SJSA1 (cell line): ENCODE data around the gene PEMT. TPM values are rescaled to one million over a fixed set of nuclear protein-coding genes. Genes with fewer than 3 reads are reported as not detected.

Experiments
- DNase-seq, 2 experiments: peaks; one replicate each; pipeline ENCODE4 v3.0.0-alpha.2; 2015 to 2020; ENCODE audit warnings: low spot score in 2 of 2, low read depth in 1 of 2
- H3K27ac ChIP-seq: fragments of 250-450 bp; sonication (Bioruptor Pico); 2 replicates; pipeline ENCODE4 v1.5.1; 2020; ENCODE audit warnings: mild to moderate bottlenecking, moderate library complexity
- H3K27me3 ChIP-seq: fragments of 250-450 bp; sonication (Bioruptor Pico); replicated peaks from 2 replicates; pipeline ENCODE4 v1.5.1; 2020; ENCODE audit warnings: mild to moderate bottlenecking, moderate library complexity
- H3K36me3 ChIP-seq: fragments of 250-450 bp; sonication (Bioruptor Pico); 2 replicates; pipeline ENCODE4 v1.5.1; 2020; ENCODE audit warnings: mild to moderate bottlenecking
- H3K4me1 ChIP-seq: fragments of 250-450 bp; sonication (Bioruptor Pico); replicated peaks from 2 replicates; pipeline ENCODE4 v1.6.1; 2021; ENCODE audit warnings: mild to moderate bottlenecking
- H3K4me3 ChIP-seq: fragments of 250-450 bp; sonication (Bioruptor Pico); 2 replicates; pipeline ENCODE4 v1.5.1; 2020; ENCODE audit warnings: mild to moderate bottlenecking
- H3K9me3 ChIP-seq: fragments of 250-450 bp; sonication (Bioruptor Pico); replicated peaks from 2 replicates; pipeline ENCODE4 v1.5.1; 2020; ENCODE audit warnings: mild to moderate bottlenecking
- total RNA-seq: library from RNA; depleted of rRNA; stranded (reverse); fragments of >200 nt; shearing (Covaris generic); gene quantifications from 2 replicates; pipeline ENCODE4 v1.2.3, GENCODE V29; 2014

PEMT gene
- total RNA-seq, 1 experiment from 2014 or later = 49.2 TPM

- Histone ChIP-seq H3K36me3 (no peaks in the 10 kb centered on the region), H3K27me3 (no peaks in the 10 kb centered on the region), H3K4me3 (peak overlapping the region; percentile 63), H3K4me1 (peaks cover 17% of the 10 kb centered on the region), H3K27ac (peak overlapping the region; percentile 65), H3K9me3 (no peaks in the 10 kb centered on the region)
- DNase-seq = no peak
These were observed 589 bp downstream of the PEMT start for GRCh38 chr17:17590883-17591354.

- no peak for DNase-seq
- Histone ChIP-seq H3K27me3 (no peaks in the 10 kb centered on the region), H3K27ac (no peak overlapping the region), H3K9me3 (no peaks in the 10 kb centered on the region), H3K4me1 (peaks cover 17% of the 10 kb centered on the region), H3K4me3 (peak overlapping the region; percentile 63), H3K36me3 (no peaks in the 10 kb centered on the region)
These were observed 1.3 kb downstream of the PEMT start for GRCh38 chr17:17590141-17590751.

GRCh38 chr17:17587614-17588337 lies 3.7 kb downstream of the PEMT start:
- Histone ChIP-seq H3K4me1 (peaks cover 14% of the 10 kb centered on the region), H3K27me3 (no peaks in the 10 kb centered on the region), H3K4me3 (no peak overlapping the region), H3K9me3 (no peaks in the 10 kb centered on the region), H3K36me3 (no peaks in the 10 kb centered on the region), H3K27ac (no peak overlapping the region)
- no peak for DNase-seq

GRCh38 chr17:17582372-17582771 lies 9.1 kb downstream of the PEMT start:
- no peak for DNase-seq
- H3K4me3 ChIP-seq = no peak overlapping the region
- H3K36me3 ChIP-seq = no peaks in the 10 kb centered on the region
- H3K9me3 ChIP-seq = no peaks in the 10 kb centered on the region
- H3K27ac ChIP-seq = no peak overlapping the region
- no peaks in the 10 kb centered on the region for H3K27me3 ChIP-seq
- H3K4me1 ChIP-seq = no peaks in the 10 kb centered on the region

GRCh38 chr17:17581509-17581908 lies 10.0 kb downstream of the PEMT start:
- H3K27ac ChIP-seq = no peak overlapping the region
- H3K9me3 ChIP-seq = no peaks in the 10 kb centered on the region
- no peaks in the 10 kb centered on the region for H3K36me3 ChIP-seq
- H3K4me1 ChIP-seq = no peaks in the 10 kb centered on the region
- H3K27me3 ChIP-seq = no peaks in the 10 kb centered on the region
- no peak for DNase-seq
- H3K4me3 ChIP-seq = no peak overlapping the region

GRCh38 chr17:17580662-17581470 lies 10.6 kb downstream of the PEMT start:
- Histone ChIP-seq H3K36me3 (no peaks in the 10 kb centered on the region), H3K27ac (no peak overlapping the region), H3K4me3 (no peak overlapping the region), H3K4me1 (no peaks in the 10 kb centered on the region), H3K9me3 (no peaks in the 10 kb centered on the region), H3K27me3 (no peaks in the 10 kb centered on the region)
- DNase-seq = no peak

- no peak for DNase-seq
- Histone ChIP-seq H3K4me3 (no peak overlapping the region), H3K27me3 (no peaks in the 10 kb centered on the region), H3K9me3 (no peaks in the 10 kb centered on the region), H3K4me1 (no peaks in the 10 kb centered on the region), H3K36me3 (no peaks in the 10 kb centered on the region), H3K27ac (no peak overlapping the region)
These were observed 11.8 kb downstream of the PEMT start for GRCh38 chr17:17579691-17580090.

- H3K27me3 ChIP-seq = no peaks in the 10 kb centered on the region
- DNase-seq = no peak
- no peak overlapping the region for H3K4me3 ChIP-seq
- no peaks in the 10 kb centered on the region for H3K36me3 ChIP-seq
- no peaks in the 10 kb centered on the region for H3K9me3 ChIP-seq
- H3K27ac ChIP-seq = no peak overlapping the region
- H3K4me1 ChIP-seq = no peaks in the 10 kb centered on the region
These were observed 14.1 kb downstream of the PEMT start for GRCh38 chr17:17577373-17577772.

- H3K36me3 ChIP-seq = no peaks in the 10 kb centered on the region
- H3K27ac ChIP-seq = no peak overlapping the region
- no peak overlapping the region for H3K4me3 ChIP-seq
- H3K9me3 ChIP-seq = no peaks in the 10 kb centered on the region
- no peaks in the 10 kb centered on the region for H3K4me1 ChIP-seq
- no peaks in the 10 kb centered on the region for H3K27me3 ChIP-seq
- no peak for DNase-seq
These were observed 14.7 kb downstream of the PEMT start for GRCh38 chr17:17576772-17577234.

- no peak for DNase-seq
- Histone ChIP-seq H3K27ac (no peak overlapping the region), H3K36me3 (no peaks in the 10 kb centered on the region), H3K4me3 (no peak overlapping the region), H3K27me3 (no peaks in the 10 kb centered on the region), H3K4me1 (no peaks in the 10 kb centered on the region), H3K9me3 (no peaks in the 10 kb centered on the region)
These were observed 15.9 kb downstream of the PEMT start for GRCh38 chr17:17575360-17576251.

GRCh38 chr17:17573912-17574311 lies 17.6 kb downstream of the PEMT start:
- Histone ChIP-seq H3K4me1 (no peaks in the 10 kb centered on the region), H3K4me3 (no peak overlapping the region)

GRCh38 chr17:17572010-17572785 lies 19.3 kb downstream of the PEMT start:
- Histone ChIP-seq H3K36me3 (no peaks in the 10 kb centered on the region), H3K27me3 (no peaks in the 10 kb centered on the region), H3K9me3 (no peaks in the 10 kb centered on the region), H3K4me1 (no peaks in the 10 kb centered on the region), H3K4me3 (no peak overlapping the region), H3K27ac (no peak overlapping the region)
- no peak for DNase-seq

More at GRCh38 chr17:17573912-17574311, 17.6 kb downstream of the PEMT start:
- no peak for DNase-seq
- no peaks in the 10 kb centered on the region for H3K27me3 ChIP-seq
- no peak overlapping the region for H3K27ac ChIP-seq
- no peaks in the 10 kb centered on the region for H3K36me3 ChIP-seq
- H3K9me3 ChIP-seq = no peaks in the 10 kb centered on the region
